PC-9 (cell line): ENCODE data around the gene HCN4.

ENCODE experiments used
- CTCF ChIP-seq: fragments of 200-600 bp; sonication (generic); conservative IDR thresholded peaks from 2 replicates; pipeline ENCODE4 v1.6.1; 2017; ENCODE audit warnings: mixed run types, antibody characterized with exemption, mild to moderate bottlenecking, moderate library complexity
- EZH2 ChIP-seq: fragments of 200-600 bp; sonication (generic); IDR thresholded peaks from 2 replicates; pipeline ENCODE4 v1.8.0; 2017; ENCODE audit warnings: antibody characterized with exemption, low read depth

GRCh38 chr15:73359651-73360050 is 9.1 kb downstream of the HCN4 start:
- no peak for TF ChIP-seq CTCF
- no peak for TF ChIP-seq EZH2
